DMS 273 (cell line): ENCODE data around the gene TNF.
A peak's percentile ranks its signal among the peaks of the same experiment; 100 is the strongest.

Source experiments
- DNase-seq: peaks from one replicate; lab custom pipeline; 2025; ENCODE audit not compliant: unreplicated experiment; lab: John Stamatoyannopoulos, UW

The TNF gene

GRCh38 chr6:31543639-31544038 lies 31.7 kb upstream of the TNF start:
- no peak for DNase-seq

- no peak for DNase-seq
These were observed 30.7 kb upstream of the TNF start for GRCh38 chr6:31544676-31545075.

- no peak for DNase-seq
These were observed 30.1 kb upstream of the TNF start for GRCh38 chr6:31545291-31545690.

GRCh38 chr6:31546339-31546957 lies 28.9 kb upstream of the TNF start, which contains the start of gene ATP6V1G2:
Gene ATP6V1G2 (minus strand): TSS chr6:31546608. CDS start chr6:31546559, 49 bp downstream.
- DNase-seq = peak; percentile 96

GRCh38 chr6:31546958-31547726 lies 28.2 kb upstream of the TNF start, which contains the start of gene NFKBIL1:
Gene NFKBIL1 (plus strand): TSS chr6:31547608. CDS start chr6:31547695, 87 bp downstream.
- DNase-seq = peak; percentile 99

GRCh38 chr6:31547727-31548543 lies 27.4 kb upstream of the TNF start:
- DNase-seq = no peak

- no peak for DNase-seq
These were observed 26.9 kb upstream of the TNF start for GRCh38 chr6:31548544-31548873.

GRCh38 chr6:31551371-31551770 lies 24.0 kb upstream of the TNF start:
- DNase-seq = peak; percentile 68

- DNase-seq = no peak
These were observed 19.1 kb upstream of the TNF start for GRCh38 chr6:31556307-31556706.

GRCh38 chr6:31557443-31558317 lies 17.7 kb upstream of the TNF start:
- no peak for DNase-seq

- no peak for DNase-seq
These were observed 17.1 kb upstream of the TNF start for GRCh38 chr6:31558318-31558625.

- DNase-seq = no peak
These were observed 16.5 kb upstream of the TNF start for GRCh38 chr6:31558631-31559500.

- DNase-seq = no peak
These were observed 15.8 kb upstream of the TNF start for GRCh38 chr6:31559606-31559957.

- no peak for DNase-seq
These were observed 15.2 kb upstream of the TNF start for GRCh38 chr6:31559958-31560696.

GRCh38 chr6:31560697-31561058 lies 14.7 kb upstream of the TNF start:
- DNase-seq = no peak

GRCh38 chr6:31567531-31568370 lies 7.6 kb upstream of the TNF start:
- DNase-seq = no peak

GRCh38 chr6:31568537-31568961 lies 6.8 kb upstream of the TNF start:
- no peak for DNase-seq

- no peak for DNase-seq
These were observed 5.4 kb upstream of the TNF start for GRCh38 chr6:31569861-31570536.
